Panc1 (cell line): ENCODE data around the gene FBXO24. TPM values are rescaled to one million over a fixed set of nuclear protein-coding genes. Genes with fewer than 3 reads are reported as not detected.

ENCODE experiments used
- ATAC-seq: fragments of 200-7000 bp; cut with Tn5 transposase; 2 replicates; pipeline ENCODE4 v1.9.1; 2020; ENCODE audit warnings: mild to moderate bottlenecking, moderate library complexity
- BruUV-seq: library from RNA; stranded (reverse); fragments of 400-500 nt; replicated peaks from 2 replicates; lab custom pipeline; 2021; lab: Mats Ljungman, UMichigan
- CTCF ChIA-PET: fragments of 300-600 bp; sonication (Branson Sonifier 250); formaldehyde crosslinking; loops from one replicate; lab custom pipeline; 2022; ENCODE audit warnings: antibody characterized with exemption; lab: Charles Lee
- POLR2A ChIA-PET: fragments of 300-600 bp; sonication (Branson Sonifier 250); formaldehyde crosslinking; loops from one replicate; lab custom pipeline; 2022; ENCODE audit warnings: antibody characterized with exemption; lab: Charles Lee
- DNase-seq: peaks from one replicate; pipeline ENCODE4 v3.0.0-alpha.2; 2010; ENCODE audit warnings: low read depth, low spot score
- H3K27ac ChIP-seq: 2 replicates; pipeline ENCODE4 v1.5.1; 2011; ENCODE audit warnings: mild to moderate bottlenecking, low read length, inconsistent platforms
- H3K27me3 ChIP-seq: fragments of 200-500 bp; sonication (Bioruptor generic); 2 replicates; pipeline ENCODE4 v1.6.0; 2014; ENCODE audit warnings: low read length, inconsistent platforms; ENCODE audit not compliant: control insufficient read depth, insufficient read depth
- H3K36me3 ChIP-seq: fragments of 200-500 bp; sonication (Bioruptor generic); 2 replicates; pipeline ENCODE4 v1.5.1; 2014; ENCODE audit warnings: inconsistent platforms, mild to moderate bottlenecking, low read length, moderate library complexity; ENCODE audit not compliant: control insufficient read depth, insufficient read depth
- H3K4me1 ChIP-seq: 2 replicates; pipeline ENCODE4 v1.5.1; 2011; ENCODE audit warnings: inconsistent platforms, mild to moderate bottlenecking, low read length, moderate library complexity; ENCODE audit not compliant: control insufficient read depth, insufficient read depth
- H3K4me3 ChIP-seq, 2 experiments: 2 replicates each; pipeline ENCODE4 v1.5.1; 2011 to 2012; ENCODE audit warnings: low read depth in 2 of 2, low read length in 2 of 2, mild to moderate bottlenecking in 2 of 2, inconsistent platforms in 1 of 2, moderate library complexity in 1 of 2
- H3K9me3 ChIP-seq: fragments of 200-500 bp; sonication (Bioruptor generic); 2 replicates; pipeline ENCODE4 v1.5.1; 2014; ENCODE audit warnings: low read depth, mild to moderate bottlenecking, inconsistent platforms, low read length, moderate library complexity; ENCODE audit not compliant: control insufficient read depth, insufficient read depth
- CTCF ChIP-seq: fragments of 450-650 bp; IDR thresholded peaks from 2 replicates; pipeline ENCODE4 v1.5.1; 2017; ENCODE audit warnings: mild to moderate bottlenecking
- POLR2AphosphoS5 ChIP-seq: IDR thresholded peaks from 2 replicates; pipeline ENCODE4 v1.6.1; 2012; ENCODE audit warnings: mild to moderate bottlenecking, low read depth, low read length, moderate library complexity
- SIN3A ChIP-seq: IDR thresholded peaks from 2 replicates; pipeline ENCODE4 v1.6.1; 2012; ENCODE audit warnings: low read depth, mild to moderate bottlenecking, low read length, moderate library complexity, borderline replicate concordance; ENCODE audit not compliant: insufficient read depth
- TCF7L2 ChIP-seq: IDR thresholded peaks from 2 replicates; pipeline ENCODE4 v1.6.1; 2011; ENCODE audit warnings: mild to moderate bottlenecking, low read depth, low read length, inconsistent platforms
- in situ Hi-C: cut with HindIII; loops from 2 replicates; pipeline ENCODE4 v1.10.0; 2016; ENCODE audit warnings: low sequenced_read_pairs, low pct_unique_long_range_greater_than_20kb
- intact Hi-C: fragments of 100-400 bp; cut with micrococcal nuclease; formaldehyde crosslinking; loops from one replicate; pipeline ENCODE4 v1.10.0; 2022; ENCODE audit not compliant: unreplicated experiment
- total RNA-seq: library from RNA; stranded (reverse); gene quantifications from one replicate; pipeline ENCODE4 v1.2.1, GENCODE V29; 2021; ENCODE audit not compliant: unreplicated experiment
- TF ChIP-seq, protein P1 (sequence below), 2 experiments: IDR thresholded peaks; 2 replicates each; pipeline ENCODE4 v1.6.1; 2011 to 2012; ENCODE audit warnings: low read depth in 2 of 2, control low read depth in 1 of 2, low read length in 1 of 2, mild to moderate bottlenecking in 1 of 2, moderate library complexity in 1 of 2; ENCODE audit not compliant: insufficient read depth in 1 of 2

FBXO24 gene
- total RNA-seq, 1 experiment from 2014 or later = 0.59 TPM

DNA sequence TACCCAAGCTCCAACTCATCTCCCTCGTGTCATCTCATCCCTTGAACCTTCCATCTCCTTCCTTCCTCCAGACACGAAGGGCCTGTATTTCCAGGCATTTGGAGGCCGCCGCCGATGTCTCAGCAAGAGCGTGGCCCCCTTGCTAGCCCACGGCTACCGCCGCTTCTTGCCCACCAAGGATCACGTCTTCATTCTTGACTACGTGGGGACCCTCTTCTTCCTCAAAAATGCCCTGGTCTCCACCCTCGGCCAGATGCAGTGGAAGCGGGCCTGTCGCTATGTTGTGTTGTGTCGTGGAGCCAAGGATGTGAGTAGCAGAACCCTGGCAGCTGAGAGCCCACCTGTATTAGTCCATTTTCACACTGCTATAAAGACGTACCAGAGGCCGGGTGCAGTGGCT is 5.5 kb downstream of the FBXO24 start:
- intact Hi-C loops (no loop called here), in situ Hi-C loops (no loop called here)
- DNase-seq (no peak), ATAC-seq (no peak)
- POLR2A ChIA-PET = no interaction called here
- CTCF ChIA-PET = interaction anchor here (0.6 kb wide), 1 partner anchor 62 kb away, joined by 3 read pairs; no protein-coding TSS in a partner anchor
- Histone ChIP-seq H3K27me3 (no peaks in the 10 kb centered on the region), H3K4me1 (no peaks in the 10 kb centered on the region), H3K27ac (no peak overlapping the region), H3K9me3 (no peaks in the 10 kb centered on the region), H3K36me3 (no peaks in the 10 kb centered on the region), H3K4me3 (no peak overlapping the region)
- no TSS peak for BruUV-seq
- TF ChIP-seq TCF7L2 = no peak
- TF ChIP-seq, protein P1, sequence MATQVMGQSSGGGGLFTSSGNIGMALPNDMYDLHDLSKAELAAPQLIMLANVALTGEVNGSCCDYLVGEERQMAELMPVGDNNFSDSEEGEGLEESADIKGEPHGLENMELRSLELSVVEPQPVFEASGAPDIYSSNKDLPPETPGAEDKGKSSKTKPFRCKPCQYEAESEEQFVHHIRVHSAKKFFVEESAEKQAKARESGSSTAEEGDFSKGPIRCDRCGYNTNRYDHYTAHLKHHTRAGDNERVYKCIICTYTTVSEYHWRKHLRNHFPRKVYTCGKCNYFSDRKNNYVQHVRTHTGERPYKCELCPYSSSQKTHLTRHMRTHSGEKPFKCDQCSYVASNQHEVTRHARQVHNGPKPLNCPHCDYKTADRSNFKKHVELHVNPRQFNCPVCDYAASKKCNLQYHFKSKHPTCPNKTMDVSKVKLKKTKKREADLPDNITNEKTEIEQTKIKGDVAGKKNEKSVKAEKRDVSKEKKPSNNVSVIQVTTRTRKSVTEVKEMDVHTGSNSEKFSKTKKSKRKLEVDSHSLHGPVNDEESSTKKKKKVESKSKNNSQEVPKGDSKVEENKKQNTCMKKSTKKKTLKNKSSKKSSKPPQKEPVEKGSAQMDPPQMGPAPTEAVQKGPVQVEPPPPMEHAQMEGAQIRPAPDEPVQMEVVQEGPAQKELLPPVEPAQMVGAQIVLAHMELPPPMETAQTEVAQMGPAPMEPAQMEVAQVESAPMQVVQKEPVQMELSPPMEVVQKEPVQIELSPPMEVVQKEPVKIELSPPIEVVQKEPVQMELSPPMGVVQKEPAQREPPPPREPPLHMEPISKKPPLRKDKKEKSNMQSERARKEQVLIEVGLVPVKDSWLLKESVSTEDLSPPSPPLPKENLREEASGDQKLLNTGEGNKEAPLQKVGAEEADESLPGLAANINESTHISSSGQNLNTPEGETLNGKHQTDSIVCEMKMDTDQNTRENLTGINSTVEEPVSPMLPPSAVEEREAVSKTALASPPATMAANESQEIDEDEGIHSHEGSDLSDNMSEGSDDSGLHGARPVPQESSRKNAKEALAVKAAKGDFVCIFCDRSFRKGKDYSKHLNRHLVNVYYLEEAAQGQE (IDR thresholded peaks at IDR 0.05; ENCODE audit: insufficient read depth in 1 of 2, low read depth in 2 of 2, low read length in 1 of 2) = no peak
- no peak for TF ChIP-seq POLR2AphosphoS5
- no peak for TF ChIP-seq CTCF
- no peak for TF ChIP-seq SIN3A

DNA sequence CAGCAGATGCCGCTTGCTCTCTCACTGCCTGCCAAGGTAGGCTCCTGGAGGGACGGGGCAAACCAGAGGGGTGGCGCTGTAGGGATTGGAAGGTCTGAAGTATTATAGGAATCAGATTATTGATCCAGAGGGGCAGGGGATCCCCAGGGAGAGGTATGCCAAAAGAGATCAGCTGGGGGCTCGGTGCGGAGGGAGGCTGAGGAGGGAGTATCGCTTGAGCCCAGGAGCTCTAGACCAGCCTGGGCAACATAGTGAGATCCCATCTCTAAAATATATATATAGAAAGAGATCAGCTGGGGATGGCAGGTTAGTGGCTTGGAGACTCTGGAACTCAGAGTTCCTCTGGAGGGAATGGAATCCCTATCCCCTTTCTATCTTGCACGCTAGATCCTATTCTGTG is 9.1 kb downstream of the FBXO24 start:
- in situ Hi-C loops (no loop called here), intact Hi-C loops (no loop called here)
- Histone ChIP-seq H3K4me3 (no peak overlapping the region), H3K9me3 (no peaks in the 10 kb centered on the region), H3K27ac (no peak overlapping the region), H3K27me3 (no peaks in the 10 kb centered on the region), H3K4me1 (no peaks in the 10 kb centered on the region), H3K36me3 (no peaks in the 10 kb centered on the region)
- no TSS peak for BruUV-seq
- CTCF ChIA-PET = interaction anchor here (0.7 kb wide), 1 partner anchor 28 kb away, joined by 3 read pairs; no protein-coding TSS in a partner anchor
- no peak for ATAC-seq
- no peak for TF ChIP-seq SIN3A
- TF ChIP-seq TCF7L2 = no peak
- no peak for TF ChIP-seq POLR2AphosphoS5
- no peak for TF ChIP-seq CTCF
- TF ChIP-seq, protein P1 (IDR thresholded peaks at IDR 0.05; ENCODE audit: insufficient read depth in 1 of 2, low read depth in 2 of 2, low read length in 1 of 2) = no peak
- POLR2A ChIA-PET = interaction anchor here (0.6 kb wide), 1 partner anchor 126 kb away, joined by 12 read pairs; no protein-coding TSS in a partner anchor
- DNase-seq = no peak
